Activated naive CD4-positive, alpha-beta T cell treated with anti-CD3 and anti-CD28 coated beads, Interleukin-2, amount 50 U/mL, for 24 hours (primary cell): ENCODE results near the gene RSF1.

Experiments
- H3K27ac Mint-ChIP-seq: one replicate; pipeline ENCODE4 v1.8.0; 2021; ENCODE audit warnings: mild to moderate bottlenecking, mixed read lengths
- H3K27me3 Mint-ChIP-seq: one replicate; pipeline ENCODE4 v1.8.0; 2021; ENCODE audit warnings: mixed read lengths
- H3K36me3 Mint-ChIP-seq: one replicate; pipeline ENCODE4 v1.8.0; 2021; ENCODE audit warnings: mixed read lengths
- H3K4me1 Mint-ChIP-seq: one replicate; pipeline ENCODE4 v1.8.0; 2021; ENCODE audit warnings: mixed read lengths
- H3K4me3 Mint-ChIP-seq: one replicate; pipeline ENCODE4 v1.8.0; 2021; ENCODE audit warnings: mild to moderate bottlenecking, mixed read lengths
- H3K9me3 Mint-ChIP-seq: one replicate; pipeline ENCODE4 v1.8.0; 2021; ENCODE audit warnings: mixed read lengths

The RSF1 gene

GRCh38 chr11:77736473-77736872, 84.0 kb downstream of the RSF1 start:
- Mint-ChIP-seq H3K9me3 (peaks cover 5% of the 10 kb centered on the region), H3K36me3 (peaks cover 34% of the 10 kb centered on the region), H3K4me3 (no peak overlapping the region), H3K27ac (no peak overlapping the region), H3K27me3 (no peaks in the 10 kb centered on the region), H3K4me1 (no peaks in the 10 kb centered on the region)

- Mint-ChIP-seq H3K27me3 (no peaks in the 10 kb centered on the region), H3K36me3 (peaks cover 43% of the 10 kb centered on the region), H3K27ac (no peak overlapping the region), H3K4me3 (no peak overlapping the region), H3K9me3 (peaks cover 5% of the 10 kb centered on the region), H3K4me1 (no peaks in the 10 kb centered on the region)
Measured at GRCh38 chr11:77734890-77735289, 85.6 kb downstream of the RSF1 start.

- Mint-ChIP-seq H3K4me1 (peaks cover 4% of the 10 kb centered on the region), H3K4me3 (no peak overlapping the region), H3K9me3 (peaks cover 5% of the 10 kb centered on the region), H3K27ac (no peak overlapping the region), H3K36me3 (peaks cover 39% of the 10 kb centered on the region), H3K27me3 (no peaks in the 10 kb centered on the region)
Measured at GRCh38 chr11:77732143-77732542, 88.4 kb downstream of the RSF1 start.

DNA sequence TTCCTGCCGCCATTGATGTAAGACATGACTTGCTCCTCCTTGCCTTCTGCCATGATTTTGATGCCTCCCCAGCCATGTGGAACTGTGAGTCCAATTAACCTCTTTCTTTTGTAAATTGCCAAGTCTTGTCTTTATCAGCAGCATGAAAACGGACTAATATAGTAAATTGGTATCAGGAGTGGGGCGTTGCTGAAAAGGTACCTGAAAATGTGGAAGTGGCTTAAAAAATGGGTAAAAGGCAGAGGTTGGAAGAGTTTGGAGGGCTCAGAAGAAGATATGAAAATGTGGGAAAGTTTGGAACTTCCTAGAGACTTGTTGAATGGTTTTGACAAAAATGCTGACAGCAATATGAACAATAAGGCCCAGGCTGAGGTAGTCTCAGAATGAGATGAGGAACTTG, 89.7 kb downstream of the RSF1 start:
- no peak overlapping the region for H3K27ac Mint-ChIP-seq

GRCh38 chr11:77729063-77729462, 91.5 kb downstream of the RSF1 start:
- Mint-ChIP-seq H3K27ac (no peak overlapping the region), H3K36me3 (peaks cover 31% of the 10 kb centered on the region), H3K4me3 (no peak overlapping the region), H3K27me3 (no peaks in the 10 kb centered on the region), H3K9me3 (no peaks in the 10 kb centered on the region), H3K4me1 (peaks cover 9% of the 10 kb centered on the region)

More for the DNA sequence above, 89.7 kb downstream of the RSF1 start:
- no peaks in the 10 kb centered on the region for H3K27me3 Mint-ChIP-seq
- no peaks in the 10 kb centered on the region for H3K9me3 Mint-ChIP-seq
- no peak overlapping the region for H3K4me3 Mint-ChIP-seq
- H3K36me3 Mint-ChIP-seq: peaks cover 33% of the 10 kb centered on the region
- peaks cover 9% of the 10 kb centered on the region for H3K4me1 Mint-ChIP-seq

GRCh38 chr11:77728203-77728786, 92.2 kb downstream of the RSF1 start:
- peaks cover 27% of the 10 kb centered on the region for H3K36me3 Mint-ChIP-seq
- peaks cover 9% of the 10 kb centered on the region for H3K4me1 Mint-ChIP-seq
- H3K4me3 Mint-ChIP-seq: no peak overlapping the region
- no peak overlapping the region for H3K27ac Mint-ChIP-seq
- no peaks in the 10 kb centered on the region for H3K9me3 Mint-ChIP-seq
- no peaks in the 10 kb centered on the region for H3K27me3 Mint-ChIP-seq

DNA sequence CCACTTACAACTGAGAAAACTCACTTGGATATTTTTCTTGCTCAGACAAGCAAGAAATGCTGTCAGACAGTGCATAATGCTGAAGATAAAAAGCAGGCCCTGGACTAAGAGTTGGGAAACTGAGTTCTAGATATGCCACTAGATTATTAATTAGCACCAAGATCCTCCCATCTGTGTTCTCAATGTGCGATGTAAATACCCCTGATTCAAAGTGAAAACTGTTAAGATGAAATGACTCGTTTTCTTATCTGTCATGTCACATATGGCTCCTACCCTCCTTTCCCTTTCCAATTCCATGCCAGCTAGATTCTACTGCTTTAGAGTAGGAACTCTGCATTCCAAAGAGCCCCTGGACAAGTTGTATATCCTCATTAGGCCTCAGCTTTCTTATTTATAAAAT, 94.0 kb downstream of the RSF1 start:
- no peaks in the 10 kb centered on the region for H3K9me3 Mint-ChIP-seq
- H3K27me3 Mint-ChIP-seq: no peaks in the 10 kb centered on the region
- no peak overlapping the region for H3K4me3 Mint-ChIP-seq
- no peak overlapping the region for H3K27ac Mint-ChIP-seq
- H3K36me3 Mint-ChIP-seq: peaks cover 17% of the 10 kb centered on the region
- H3K4me1 Mint-ChIP-seq: peaks cover 9% of the 10 kb centered on the region

DNA sequence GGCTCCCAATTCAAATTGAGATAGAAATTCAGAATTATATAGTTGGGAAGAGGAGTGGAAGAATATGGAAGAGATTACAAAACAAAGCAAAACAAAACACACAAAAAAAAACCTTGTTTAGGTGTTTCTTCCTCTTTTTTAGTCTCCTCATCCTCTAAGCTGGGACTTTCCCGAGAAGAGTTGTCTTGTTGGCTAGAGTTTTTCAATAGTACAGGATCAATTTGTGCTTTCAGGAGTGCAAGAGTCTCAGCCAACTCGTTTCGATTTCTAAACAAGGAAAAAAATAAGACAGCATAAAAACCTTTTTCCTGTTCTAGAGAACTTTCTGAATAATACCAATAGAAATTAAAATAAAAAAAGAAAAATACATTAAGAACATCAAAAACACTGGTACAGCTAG, 95.1 kb downstream of the RSF1 start:
- Mint-ChIP-seq H3K27ac (no peak overlapping the region), H3K36me3 (peaks cover 16% of the 10 kb centered on the region), H3K27me3 (no peaks in the 10 kb centered on the region), H3K4me1 (peaks cover 9% of the 10 kb centered on the region), H3K4me3 (no peak overlapping the region), H3K9me3 (no peaks in the 10 kb centered on the region)

DNA sequence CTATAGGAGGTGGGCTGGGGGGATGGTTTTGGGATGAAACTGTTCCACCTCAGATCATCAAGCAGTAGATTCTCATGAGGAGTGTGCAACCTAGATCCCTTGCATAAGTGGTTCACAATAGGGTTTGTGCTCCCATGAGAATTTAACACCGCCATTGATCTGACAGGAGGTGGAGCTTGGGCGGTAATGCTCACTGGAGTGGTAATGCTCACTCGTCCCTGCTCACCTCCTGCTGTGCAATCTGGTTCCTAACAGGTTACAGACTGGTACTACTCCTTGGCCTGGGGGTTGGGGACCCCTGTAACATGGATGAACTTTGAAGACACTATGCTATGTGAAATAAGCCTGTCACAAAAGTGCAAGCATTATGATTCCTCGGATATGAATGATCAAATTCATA, 95.9 kb downstream of the RSF1 start:
- Mint-ChIP-seq H3K27me3 (no peaks in the 10 kb centered on the region), H3K4me1 (peaks cover 9% of the 10 kb centered on the region), H3K4me3 (no peak overlapping the region), H3K27ac (no peak overlapping the region), H3K9me3 (no peaks in the 10 kb centered on the region), H3K36me3 (peaks cover 18% of the 10 kb centered on the region)

DNA sequence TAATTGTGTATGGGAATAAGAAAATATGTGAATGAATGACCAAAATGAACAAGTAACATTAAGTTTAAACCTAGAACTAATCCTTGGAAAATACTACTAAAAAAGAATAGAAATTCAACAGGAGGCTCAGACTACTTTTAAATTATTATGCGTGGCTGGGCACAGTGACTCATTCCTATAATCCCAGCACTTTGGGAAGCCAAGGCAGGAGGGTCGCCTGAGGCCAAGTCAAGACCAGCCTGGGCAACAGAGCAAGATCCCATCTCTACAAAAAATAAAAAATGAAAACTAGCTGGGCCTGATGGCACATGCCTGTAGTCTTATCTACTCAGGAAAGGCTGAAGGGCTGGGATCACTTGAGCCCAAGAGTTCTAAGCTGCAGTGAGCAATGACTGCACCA, 97.5 kb downstream of the RSF1 start:
- peaks cover 26% of the 10 kb centered on the region for H3K36me3 Mint-ChIP-seq
- H3K4me1 Mint-ChIP-seq: peaks cover 7% of the 10 kb centered on the region
- no peak overlapping the region for H3K27ac Mint-ChIP-seq
- no peaks in the 10 kb centered on the region for H3K9me3 Mint-ChIP-seq
- no peaks in the 10 kb centered on the region for H3K27me3 Mint-ChIP-seq
- no peak overlapping the region for H3K4me3 Mint-ChIP-seq

DNA sequence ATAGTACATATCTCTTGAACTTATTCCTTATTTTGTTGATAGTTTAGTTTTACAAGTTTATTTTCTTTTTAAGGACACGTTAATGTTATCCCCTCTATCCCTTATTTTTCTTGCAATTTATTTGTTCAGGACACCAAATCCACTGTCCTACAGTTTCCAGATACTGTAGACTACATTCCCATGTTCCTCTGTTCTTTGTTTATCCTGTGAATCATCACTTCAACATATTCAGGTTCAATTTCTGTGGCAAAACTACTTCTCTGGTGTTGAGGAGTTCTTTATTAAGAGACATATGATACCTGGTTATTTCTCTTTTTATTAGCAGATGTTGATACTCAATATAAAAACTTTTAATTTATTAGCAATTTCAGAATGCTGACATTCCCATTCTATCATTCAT, 110.2 kb downstream of the RSF1 start:
- H3K9me3 Mint-ChIP-seq: no peaks in the 10 kb centered on the region
- no peak overlapping the region for H3K27ac Mint-ChIP-seq
- no peaks in the 10 kb centered on the region for H3K27me3 Mint-ChIP-seq
- peaks cover 67% of the 10 kb centered on the region for H3K4me1 Mint-ChIP-seq
- H3K4me3 Mint-ChIP-seq: no peak overlapping the region
- H3K36me3 Mint-ChIP-seq: peaks cover 27% of the 10 kb centered on the region

DNA sequence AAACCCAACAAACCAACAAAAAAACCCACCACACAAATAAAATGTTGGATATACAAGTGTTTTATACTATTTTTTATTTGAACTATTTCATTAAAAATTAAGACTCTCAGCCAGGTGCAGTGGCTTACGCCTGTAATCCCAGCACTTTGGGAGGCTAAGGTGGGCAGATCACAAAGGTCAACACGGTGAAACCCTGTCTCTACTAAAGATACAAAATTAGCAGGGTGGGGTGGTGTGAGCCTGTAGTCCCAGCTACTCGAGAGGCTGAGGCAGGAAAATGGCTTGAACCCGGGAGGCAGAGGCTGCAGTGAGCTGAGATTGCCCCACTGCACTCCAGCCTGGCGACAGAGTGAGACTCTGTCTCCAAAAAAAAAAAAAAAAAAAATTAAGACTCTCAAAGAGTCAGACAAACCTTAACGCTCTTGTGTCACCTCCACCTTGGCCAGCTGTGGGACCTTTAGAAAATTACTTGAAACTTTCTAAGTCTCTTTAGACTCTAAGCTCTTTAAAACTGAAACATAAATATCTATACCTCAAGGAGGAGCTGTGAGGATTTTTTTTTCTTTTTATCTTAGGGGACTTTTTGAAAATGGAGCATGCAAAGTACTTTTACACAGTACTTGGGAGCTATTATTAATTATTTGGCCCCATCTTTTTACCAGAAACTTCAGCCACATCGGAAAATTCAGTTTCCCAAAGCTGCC, 114.5 kb downstream of the RSF1 start:
- peaks cover 17% of the 10 kb centered on the region for H3K36me3 Mint-ChIP-seq
- H3K4me3 Mint-ChIP-seq: no peak overlapping the region
- peaks cover 52% of the 10 kb centered on the region for H3K4me1 Mint-ChIP-seq
- no peak overlapping the region for H3K27ac Mint-ChIP-seq
- H3K27me3 Mint-ChIP-seq: no peaks in the 10 kb centered on the region
- no peaks in the 10 kb centered on the region for H3K9me3 Mint-ChIP-seq

DNA sequence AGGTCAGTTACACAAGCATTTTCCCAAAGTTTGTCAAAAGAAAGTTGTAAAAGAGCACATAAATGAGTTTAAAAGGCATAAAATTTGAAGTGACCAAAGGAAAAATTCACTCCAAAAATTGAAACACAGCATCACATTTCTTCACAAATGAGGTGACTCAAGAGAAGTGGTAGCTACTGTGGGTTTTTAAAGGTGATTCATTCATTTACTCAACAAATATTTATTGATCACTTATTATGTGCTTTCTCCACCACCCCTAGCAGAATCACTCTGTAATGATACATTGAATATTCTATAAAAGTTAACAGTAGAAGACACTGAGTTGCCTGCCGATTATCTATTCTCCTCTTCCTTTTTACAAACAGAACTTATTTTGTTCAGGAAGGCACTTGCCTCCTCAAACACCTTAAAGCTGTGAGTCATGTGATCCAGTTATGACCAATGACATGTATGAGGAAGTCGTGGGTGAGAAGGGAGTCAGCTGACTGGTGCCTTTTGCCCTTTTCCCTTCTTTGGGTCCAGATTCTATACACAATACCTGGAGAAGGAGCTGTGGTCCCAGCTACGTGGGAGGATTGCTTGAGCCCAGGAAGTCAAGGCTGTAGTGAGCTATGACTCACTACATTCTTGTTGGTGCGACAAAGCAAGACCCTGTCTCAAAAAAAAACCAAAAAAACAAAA, 115.2 kb downstream of the RSF1 start:
- H3K4me1 Mint-ChIP-seq: peaks cover 54% of the 10 kb centered on the region
- H3K4me3 Mint-ChIP-seq: no peak overlapping the region
- peaks cover 19% of the 10 kb centered on the region for H3K36me3 Mint-ChIP-seq
- H3K9me3 Mint-ChIP-seq: no peaks in the 10 kb centered on the region
- H3K27me3 Mint-ChIP-seq: no peaks in the 10 kb centered on the region
- peak overlapping the region; percentile 82 for H3K27ac Mint-ChIP-seq

DNA sequence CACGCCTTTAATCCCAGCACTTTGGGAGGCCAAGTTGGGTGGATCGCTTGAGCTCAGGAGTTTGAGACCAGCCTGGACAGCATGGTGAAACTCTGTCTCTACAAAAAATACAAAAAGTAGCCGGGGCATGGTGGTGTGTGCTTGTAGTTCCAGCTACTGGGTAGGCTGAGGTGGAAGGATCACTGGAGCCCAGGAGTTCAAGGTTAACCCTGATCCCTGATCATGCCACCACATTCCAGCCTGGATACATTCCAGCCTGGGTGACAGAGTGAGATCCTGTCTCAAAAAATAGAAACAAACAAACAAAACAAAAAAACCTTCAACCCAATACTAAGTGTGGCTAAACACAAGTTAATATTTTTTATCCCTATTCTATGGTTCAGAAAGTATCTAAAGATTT, 116.5 kb downstream of the RSF1 start:
- Mint-ChIP-seq H3K4me1 (peaks cover 49% of the 10 kb centered on the region), H3K9me3 (no peaks in the 10 kb centered on the region), H3K36me3 (peaks cover 19% of the 10 kb centered on the region), H3K4me3 (no peak overlapping the region), H3K27ac (no peak overlapping the region), H3K27me3 (no peaks in the 10 kb centered on the region)

- Mint-ChIP-seq H3K9me3 (no peaks in the 10 kb centered on the region), H3K36me3 (peaks cover 23% of the 10 kb centered on the region), H3K4me3 (no peak overlapping the region), H3K4me1 (peaks cover 12% of the 10 kb centered on the region), H3K27me3 (no peaks in the 10 kb centered on the region), H3K27ac (no peak overlapping the region)
Measured at GRCh38 chr11:77699425-77699824, 121.1 kb downstream of the RSF1 start.

GRCh38 chr11:77698896-77699295, 121.6 kb downstream of the RSF1 start:
- Mint-ChIP-seq H3K36me3 (peaks cover 25% of the 10 kb centered on the region), H3K27me3 (no peaks in the 10 kb centered on the region), H3K4me3 (no peak overlapping the region), H3K4me1 (peaks cover 12% of the 10 kb centered on the region), H3K27ac (no peak overlapping the region), H3K9me3 (no peaks in the 10 kb centered on the region)
